RPMI7951 (cell line): ENCODE results near the gene KIF1C. TPM values are rescaled to one million over a fixed set of nuclear protein-coding genes. Genes with fewer than 3 reads are reported as not detected.
"Not testable (repeated sequence)": the region's sequence is repeated elsewhere in the genome, so short reads cannot be mapped to it uniquely, and the experiment has no call there.

ENCODE experiments used
- DNase-seq: peaks from one replicate; pipeline ENCODE4 v3.0.0-alpha.2; 2012; ENCODE audit warnings: low read depth
- total RNA-seq: library from RNA; depleted of rRNA; stranded (reverse); fragments of >200 nt; shearing (Covaris generic); gene quantifications from 2 replicates; pipeline ENCODE4 v1.2.3, GENCODE V29; 2014; rRNA removed

Gene KIF1C
- total RNA-seq, 1 experiment from 2014 or later, result 21.4 TPM

- DNase-seq, result peak; percentile 28
These were observed 46.9 kb downstream of the KIF1C start for GRCh38 chr17:5044630-5045029.

GRCh38 chr17:5045496-5045895, 47.7 kb downstream of the KIF1C start:
- DNase-seq, result no peak

- no peak for DNase-seq
These were observed 49.7 kb downstream of the KIF1C start for GRCh38 chr17:5047446-5047845.

- DNase-seq, result no peak
These were observed 51.6 kb downstream of the KIF1C start for GRCh38 chr17:5049314-5049841.

GRCh38 chr17:5050278-5050677, 52.5 kb downstream of the KIF1C start:
- DNase-seq, result no peak

DNA sequence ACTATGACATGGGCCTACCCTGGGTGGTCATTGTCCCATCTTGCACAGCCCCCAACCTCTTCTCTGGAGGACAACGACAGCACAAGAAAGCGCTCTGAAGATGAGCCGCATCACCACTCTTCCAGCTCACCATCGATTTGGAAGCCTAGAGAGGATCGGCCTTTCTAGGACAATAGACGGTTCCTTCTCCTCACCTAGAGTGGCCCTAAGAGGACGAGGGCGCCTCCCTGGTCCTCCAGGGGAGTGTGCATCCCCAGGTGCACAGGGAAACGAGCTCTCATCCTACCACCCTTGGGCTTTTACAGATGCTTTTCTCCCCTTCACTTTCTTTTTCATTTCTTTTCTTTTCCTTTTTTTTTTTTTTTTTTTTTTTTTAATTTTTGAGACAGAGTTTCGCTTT, 57.8 kb downstream of the KIF1C start:
- no peak for DNase-seq

DNA sequence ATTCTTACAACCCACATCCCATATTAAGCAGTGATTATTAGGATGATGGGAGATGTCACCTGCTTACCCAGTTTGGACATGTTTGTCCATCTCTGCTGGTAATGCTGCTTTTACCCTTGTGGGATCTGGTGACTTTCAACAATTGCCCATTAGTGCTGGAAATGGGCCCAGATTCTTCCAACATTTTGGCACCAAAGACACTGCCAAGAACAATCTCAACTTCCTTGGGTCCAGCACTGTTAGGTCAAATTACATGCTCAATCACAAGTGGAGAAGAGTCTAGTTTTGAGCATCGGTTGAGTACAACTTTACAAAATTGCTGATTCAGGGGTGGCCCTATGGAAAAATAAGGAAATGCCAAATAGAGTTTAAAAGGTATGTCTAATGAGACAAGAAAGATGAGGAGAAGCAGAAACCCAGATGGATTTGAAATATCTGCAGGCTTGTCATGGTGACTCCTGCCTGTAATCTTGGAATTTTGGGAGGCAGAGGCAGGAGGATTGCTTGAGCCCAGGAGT, 67.5 kb downstream of the KIF1C start:
- DNase-seq, result no peak

GRCh38 chr17:5068236-5068635, 70.5 kb downstream of the KIF1C start:
- no peak for DNase-seq

DNA sequence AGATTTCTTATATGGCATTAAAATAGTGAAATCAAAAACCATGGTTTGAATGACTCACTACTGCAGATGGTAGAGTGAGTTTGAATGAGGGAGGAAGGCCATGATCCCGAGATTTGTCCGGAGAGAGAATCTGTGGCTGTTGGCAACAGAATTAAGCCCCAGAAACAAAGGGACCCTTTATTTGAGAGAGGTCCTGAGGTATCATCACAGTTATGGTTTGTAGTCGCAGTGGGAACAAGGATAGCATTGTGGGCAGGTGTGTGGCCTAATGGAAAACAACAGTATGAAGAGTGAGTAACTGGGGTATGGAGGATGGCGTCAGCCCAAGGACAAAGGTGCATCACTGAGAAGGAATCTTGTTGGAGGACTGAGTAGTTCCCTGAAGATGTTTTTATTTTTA, 72.0 kb downstream of the KIF1C start:
- DNase-seq, result peak; percentile 27

DNA sequence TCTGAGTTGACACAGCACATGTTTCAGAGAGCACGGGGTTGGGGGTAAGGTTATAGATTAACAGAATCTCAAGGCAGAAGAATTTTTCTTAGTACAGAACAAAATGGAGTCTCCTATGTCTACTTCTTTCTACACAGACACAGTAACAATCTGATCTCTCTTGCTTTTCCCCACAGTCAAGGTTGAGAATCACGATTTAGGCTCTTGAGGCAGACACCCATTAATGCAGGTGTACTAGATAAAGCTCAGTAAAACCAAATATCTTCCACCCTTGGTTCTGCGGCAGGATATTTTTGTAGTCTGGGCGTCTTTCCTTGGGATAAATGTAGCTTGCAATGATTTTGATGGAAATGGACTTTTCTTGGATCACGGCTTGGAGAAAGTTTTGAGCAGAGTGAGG, 77.7 kb downstream of the KIF1C start:
- DNase-seq, result not testable (repeated sequence)

DNA sequence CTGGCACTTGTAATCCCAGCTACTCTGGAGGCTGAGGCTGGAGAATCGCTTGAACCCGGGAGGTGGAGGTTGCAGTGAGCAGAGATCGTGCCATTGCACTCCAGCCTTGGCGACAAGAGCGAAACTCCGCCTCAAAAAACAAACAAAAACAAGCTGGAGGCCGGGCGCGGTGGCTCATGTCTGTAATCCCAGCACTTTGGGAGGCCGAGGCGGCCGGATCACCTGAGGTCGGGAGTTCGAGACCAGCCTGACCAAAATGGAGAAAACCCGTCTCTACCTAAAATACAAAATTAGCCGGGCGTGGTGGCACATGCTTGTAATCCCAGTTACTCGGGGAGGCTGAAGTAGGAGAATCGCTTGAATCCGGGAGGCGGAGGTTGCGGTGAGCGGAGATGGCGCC, 79.5 kb downstream of the KIF1C start:
- DNase-seq, result not testable (repeated sequence)

DNA sequence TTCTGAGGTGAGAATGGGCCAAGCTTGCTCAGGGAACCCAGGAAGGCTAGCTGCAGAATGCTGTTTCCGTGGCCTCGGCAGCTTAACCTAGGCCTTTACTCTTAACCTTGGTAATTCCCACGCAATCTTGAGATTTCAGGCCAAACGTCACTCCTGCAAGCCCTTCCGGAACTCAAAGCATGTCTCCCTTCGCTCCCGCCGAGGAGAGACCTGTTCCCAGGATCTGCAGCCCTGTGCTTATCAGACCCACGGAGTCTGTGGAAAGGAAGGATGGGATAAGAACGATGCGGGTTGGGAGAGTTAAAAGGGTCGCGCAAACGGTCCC, 80.0 kb downstream of the KIF1C start:
- DNase-seq, result no peak

Other genes with a start within 250 kb of the KIF1C start
- gene TM4SF5, start 226.1 kb upstream of the KIF1C start, total RNA-seq, result not detected in 2 replicates
- gene VMO1, start 211.6 kb upstream of the KIF1C start, total RNA-seq, result 0.96 and 1.3 TPM in 2 replicates
- gene GLTPD2, start 209.0 kb upstream of the KIF1C start, total RNA-seq, result not detected in 2 replicates
- gene PSMB6, start 201.8 kb upstream of the KIF1C start, total RNA-seq, result 319 and 393 TPM in 2 replicates
- 7.0 and 12.1 TPM in 2 replicates for gene PLD2, start 190.8 kb upstream of the KIF1C start, total RNA-seq
- gene MINK1, start 164.6 kb upstream of the KIF1C start, total RNA-seq, result 11.0 and 11.1 TPM in 2 replicates
- 0.12 and 0.20 TPM in 2 replicates for gene C17orf107, start 98.4 kb upstream of the KIF1C start, total RNA-seq
- gene CHRNE, start 94.9 kb upstream of the KIF1C start, total RNA-seq, result not detected in 2 replicates
- gene GP1BA, start 65.7 kb upstream of the KIF1C start, total RNA-seq, result not detected in 2 replicates
- 45.3 and 71.5 TPM in 2 replicates for gene SLC25A11, start 57.9 kb upstream of the KIF1C start, total RNA-seq
- 24.0 and 25.2 TPM in 2 replicates for gene RNF167, start 57.7 kb upstream of the KIF1C start, total RNA-seq
- gene PFN1, start 49.4 kb upstream of the KIF1C start, total RNA-seq, result 894 and 1,372 TPM in 2 replicates
- gene ENO3, start 46.8 kb upstream of the KIF1C start, total RNA-seq, result 2.3 and 2.9 TPM in 2 replicates
- gene SPAG7, start 30.1 kb upstream of the KIF1C start, total RNA-seq, result 33.2 and 35.9 TPM in 2 replicates
- gene CAMTA2, start 10.3 kb upstream of the KIF1C start, total RNA-seq, result 2.9 and 3.9 TPM in 2 replicates
- 0.24 TPM in 1 of 2 replicates, not detected in the other for gene INCA1, start 428 bp upstream of the KIF1C start, total RNA-seq
- not detected in 2 replicates for gene SLC52A1, start 37.5 kb downstream of the KIF1C start, total RNA-seq
- gene ZFP3, start 80.5 kb downstream of the KIF1C start, total RNA-seq, result 0.36 and 0.39 TPM in 2 replicates
- 6.0 and 9.6 TPM in 2 replicates for gene ZNF232, start 113.9 kb downstream of the KIF1C start, total RNA-seq
- not detected in 2 replicates for gene USP6, start 118.1 kb downstream of the KIF1C start, total RNA-seq
- 4.4 and 4.7 TPM in 2 replicates for gene ZNF594, start 193.9 kb downstream of the KIF1C start, total RNA-seq
- gene SCIMP, start 236.9 kb downstream of the KIF1C start, total RNA-seq, result not detected in 2 replicates